ENCODE results near the gene PAEP.

Gene PAEP

GRCh38 chr9:135516132-135516860, 45.3 kb upstream of the PAEP start:
- no peak for DNase-seq (ENCODE audit: low read depth)
- no peak for TF ChIP-seq CTCF (conservative IDR thresholded peaks at IDR 0.05; ENCODE audit: low read depth, low read length)
- H3K4me3 ChIP-seq (ENCODE audit: low read length) = no peak overlapping the region

- no peak overlapping the region for H3K4me3 ChIP-seq (ENCODE audit: low read length)
- TF ChIP-seq CTCF (conservative IDR thresholded peaks at IDR 0.05; ENCODE audit: low read depth, low read length) = no peak
- no peak for DNase-seq (ENCODE audit: low read depth)
Measured at GRCh38 chr9:135517407-135517822, 44.1 kb upstream of the PAEP start.

- H3K4me3 ChIP-seq (ENCODE audit: low read length) = no peak overlapping the region
- DNase-seq (ENCODE audit: low read depth) = no peak
- TF ChIP-seq CTCF (conservative IDR thresholded peaks at IDR 0.05; ENCODE audit: low read depth, low read length) = no peak
Measured at GRCh38 chr9:135519179-135519971, 42.2 kb upstream of the PAEP start.

GRCh38 chr9:135520916-135521607, 40.5 kb upstream of the PAEP start, which contains the start of gene LCN1:
Gene LCN1 (plus strand): TSS chr9:135521440. CDS start chr9:135521498, 58 bp downstream.
- no peak for DNase-seq (ENCODE audit: low read depth)
- TF ChIP-seq CTCF (conservative IDR thresholded peaks at IDR 0.05; ENCODE audit: low read depth, low read length) = no peak
- H3K4me3 ChIP-seq (ENCODE audit: low read length) = no peak within 1 kb of the TSS

GRCh38 chr9:135521608-135522095, 39.9 kb upstream of the PAEP start:
- no peak overlapping the region for H3K4me3 ChIP-seq (ENCODE audit: low read length)
- no peak for DNase-seq (ENCODE audit: low read depth)
- TF ChIP-seq CTCF (conservative IDR thresholded peaks at IDR 0.05; ENCODE audit: low read depth, low read length) = no peak

GRCh38 chr9:135522137-135522877, 39.2 kb upstream of the PAEP start:
- TF ChIP-seq CTCF (conservative IDR thresholded peaks at IDR 0.05; ENCODE audit: low read depth, low read length) = no peak
- DNase-seq (ENCODE audit: low read depth) = no peak

More at GRCh38 chr9:135522137-135522877, 39.2 kb upstream of the PAEP start:
- H3K4me3 ChIP-seq (ENCODE audit: low read length) = no peak overlapping the region
